ENCODE data around the gene C14orf39.

C14orf39 gene

GRCh38 chr14:60485598-60486251, at the start of gene C14orf39:
C14orf39 (minus strand) TSS chr14:60486063; CDS start chr14:60485078, 985 bp downstream.
- DNase-seq (ENCODE audit: low read depth), result no peak

DNA sequence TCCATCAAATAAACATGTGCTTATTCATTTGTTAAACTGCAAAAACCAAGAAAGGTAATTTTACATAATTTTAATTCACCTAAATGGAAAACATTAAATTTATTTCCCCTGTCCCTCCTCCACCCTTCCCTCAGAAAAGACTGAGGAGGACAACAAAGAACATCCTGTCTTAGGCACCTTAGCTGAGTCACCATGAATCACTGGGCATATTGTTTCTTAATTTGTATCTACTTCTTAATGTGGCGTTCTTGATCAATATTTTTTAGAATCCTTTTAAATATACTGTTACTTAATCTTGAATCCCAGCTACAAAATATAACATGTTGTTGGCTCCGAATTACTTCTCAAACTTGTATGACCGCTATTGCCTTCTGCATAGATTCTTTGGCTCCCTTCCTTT, 46.6 kb upstream of the C14orf39 start:
- DNase-seq (ENCODE audit: low read depth), result no peak

GRCh38 chr14:60515511-60516289, 29.8 kb upstream of the C14orf39 start:
- DNase-seq (ENCODE audit: low read depth), result no peak

GRCh38 chr14:60514741-60515491, 29.1 kb upstream of the C14orf39 start:
- DNase-seq (ENCODE audit: low read depth), result no peak

DNA sequence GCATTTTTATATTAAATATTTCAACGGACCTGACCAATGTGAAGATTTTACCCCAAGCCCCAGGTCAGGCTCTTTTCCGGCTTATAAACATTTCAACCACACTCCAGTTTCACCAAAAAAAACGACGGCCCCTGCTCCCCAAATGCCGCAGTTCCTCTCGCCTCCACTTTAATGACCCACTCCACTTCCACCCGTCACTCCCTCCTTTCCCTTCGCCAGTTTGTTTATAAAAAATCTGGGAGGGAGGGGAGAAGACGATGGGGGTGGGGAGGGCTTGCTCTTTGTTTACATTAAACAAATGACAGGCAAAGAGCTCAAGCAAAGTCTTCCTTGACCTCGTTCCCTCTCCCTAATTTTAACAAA, 28.5 kb upstream of the C14orf39 start:
- DNase-seq (ENCODE audit: low read depth), result no peak

GRCh38 chr14:60512973-60513571, 27.2 kb upstream of the C14orf39 start:
- no peak for DNase-seq (ENCODE audit: low read depth)

- DNase-seq (ENCODE audit: low read depth), result no peak
Measured at GRCh38 chr14:60512126-60512525, 26.3 kb upstream of the C14orf39 start.

DNA sequence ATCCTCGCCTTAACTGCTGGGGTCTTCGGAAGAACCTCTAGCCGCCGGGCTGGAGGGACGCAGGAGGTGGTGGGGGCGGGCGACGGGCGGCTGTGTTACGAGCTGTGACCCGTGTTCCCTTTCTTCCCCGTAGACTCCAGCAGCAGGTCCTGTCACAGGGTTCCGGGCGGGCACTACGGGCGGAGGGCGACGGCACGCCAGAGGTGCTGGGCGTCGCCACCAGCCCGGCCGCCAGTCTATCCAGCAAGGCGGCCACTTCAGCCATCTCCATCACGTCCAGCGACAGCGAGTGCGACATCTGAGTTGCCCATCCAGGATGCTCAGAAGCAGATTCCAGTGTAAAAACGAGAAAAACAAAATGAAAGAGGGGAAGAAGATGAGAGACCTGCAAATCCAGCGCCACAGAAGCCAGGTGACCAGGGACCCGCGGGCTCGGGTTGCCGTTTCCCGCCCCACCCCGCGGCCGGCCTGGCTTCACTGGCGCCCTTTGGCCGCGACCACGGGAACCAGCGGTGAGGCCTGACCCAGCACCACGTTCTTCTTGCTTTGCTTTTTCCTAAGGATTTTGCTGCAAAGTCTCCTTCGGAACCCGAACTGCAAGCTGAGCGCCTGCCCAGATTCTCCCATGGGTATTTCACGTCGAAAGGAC, 25.2 kb upstream of the C14orf39 start:
- DNase-seq (ENCODE audit: low read depth), result no peak

DNA sequence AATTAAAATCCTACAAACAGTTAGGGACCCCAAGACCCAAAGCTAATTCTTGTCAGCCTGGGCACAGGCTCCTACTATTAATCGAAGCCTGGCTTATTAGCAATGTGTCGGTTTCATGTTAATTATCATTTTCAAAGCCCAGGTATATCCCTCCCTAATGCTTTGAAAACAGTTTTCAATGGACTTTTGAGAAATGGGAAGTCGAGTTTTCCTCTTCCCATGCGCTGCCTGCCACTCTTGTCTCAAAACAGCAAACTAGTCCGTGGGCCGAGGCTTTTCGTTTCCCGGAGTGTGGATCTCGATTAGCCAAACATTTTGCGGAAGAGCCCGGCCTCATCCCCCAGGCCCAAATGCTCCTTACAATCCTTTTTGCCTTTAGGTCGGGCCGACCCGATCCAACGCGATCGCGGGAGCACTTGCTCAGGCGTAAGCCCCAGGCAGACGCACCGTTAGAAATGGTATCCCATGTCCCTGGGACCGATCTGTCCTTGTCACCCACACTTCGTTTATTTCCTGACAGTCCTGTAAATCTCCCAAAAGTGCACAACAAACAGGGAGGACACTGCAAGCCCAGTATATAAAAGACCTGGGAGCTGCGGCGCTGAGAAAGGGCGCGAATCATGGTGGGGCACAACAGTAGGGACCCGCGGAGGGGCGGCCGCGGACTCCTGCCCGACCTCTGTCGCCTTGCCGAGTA, 24.5 kb upstream of the C14orf39 start:
- no peak for DNase-seq (ENCODE audit: low read depth)

DNA sequence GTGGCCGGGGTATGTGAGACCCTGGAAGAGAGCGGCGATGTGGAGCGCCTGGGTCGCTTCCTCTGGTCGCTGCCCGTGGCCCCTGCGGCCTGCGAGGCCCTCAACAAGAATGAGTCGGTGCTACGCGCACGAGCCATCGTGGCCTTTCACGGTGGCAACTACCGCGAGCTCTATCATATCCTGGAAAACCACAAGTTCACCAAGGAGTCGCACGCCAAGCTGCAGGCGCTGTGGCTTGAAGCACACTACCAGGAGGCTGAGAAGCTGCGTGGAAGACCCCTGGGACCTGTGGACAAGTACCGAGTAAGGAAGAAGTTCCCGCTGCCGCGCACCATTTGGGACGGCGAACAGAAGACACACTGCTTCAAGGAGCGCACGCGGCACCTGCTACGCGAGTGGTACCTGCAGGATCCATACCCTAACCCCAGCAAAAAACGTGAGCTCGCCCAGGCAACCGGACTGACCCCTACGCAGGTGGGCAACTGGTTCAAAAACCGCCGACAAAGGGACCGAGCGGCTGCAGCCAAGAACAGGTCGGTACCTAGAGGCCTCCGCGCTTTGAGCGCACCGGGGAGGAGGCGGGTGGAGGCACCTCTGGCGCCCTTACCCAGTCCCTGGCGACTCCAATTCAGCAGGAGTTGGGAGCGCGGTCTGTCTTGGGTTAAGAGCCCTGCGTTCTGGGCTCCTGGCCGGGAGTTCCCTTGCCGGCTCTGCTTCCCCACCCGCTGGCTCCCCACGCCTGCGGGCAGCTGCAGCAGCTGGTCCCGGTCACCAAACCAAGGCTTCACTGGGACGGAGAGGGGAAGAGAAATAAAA, 23.8 kb upstream of the C14orf39 start:
- DNase-seq (ENCODE audit: low read depth), result no peak

GRCh38 chr14:60508707-60509437, 23.0 kb upstream of the C14orf39 start, which contains the start of gene SIX6:
SIX6 (plus strand) TSS chr14:60509146; CDS start chr14:60509399, 253 bp downstream.
- DNase-seq (ENCODE audit: low read depth), result no peak

DNA sequence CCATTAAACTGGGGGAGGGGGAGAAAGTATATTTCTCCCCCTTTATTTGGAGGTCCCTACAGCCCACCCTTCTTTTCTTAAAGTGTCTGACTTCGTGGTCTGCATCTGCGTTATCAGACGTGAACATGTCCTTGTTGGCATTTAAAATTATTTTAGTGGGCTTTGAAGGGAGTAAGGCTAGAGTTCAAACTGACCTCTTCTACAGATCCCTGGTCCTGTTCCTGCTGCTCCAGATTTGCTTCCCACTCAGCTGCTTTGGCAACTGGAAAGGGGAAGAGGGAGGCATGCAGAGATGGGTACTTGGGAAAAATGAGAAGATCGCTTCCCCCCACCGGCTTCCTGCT, 22.5 kb upstream of the C14orf39 start:
- DNase-seq (ENCODE audit: low read depth), result no peak

GRCh38 chr14:60506985-60507829, 21.3 kb upstream of the C14orf39 start:
- no peak for DNase-seq (ENCODE audit: low read depth)

- DNase-seq (ENCODE audit: low read depth), result no peak
Measured at GRCh38 chr14:60506462-60506984, 20.7 kb upstream of the C14orf39 start.

- DNase-seq (ENCODE audit: low read depth), result no peak
Measured at GRCh38 chr14:60506010-60506409, 20.1 kb upstream of the C14orf39 start.

DNA sequence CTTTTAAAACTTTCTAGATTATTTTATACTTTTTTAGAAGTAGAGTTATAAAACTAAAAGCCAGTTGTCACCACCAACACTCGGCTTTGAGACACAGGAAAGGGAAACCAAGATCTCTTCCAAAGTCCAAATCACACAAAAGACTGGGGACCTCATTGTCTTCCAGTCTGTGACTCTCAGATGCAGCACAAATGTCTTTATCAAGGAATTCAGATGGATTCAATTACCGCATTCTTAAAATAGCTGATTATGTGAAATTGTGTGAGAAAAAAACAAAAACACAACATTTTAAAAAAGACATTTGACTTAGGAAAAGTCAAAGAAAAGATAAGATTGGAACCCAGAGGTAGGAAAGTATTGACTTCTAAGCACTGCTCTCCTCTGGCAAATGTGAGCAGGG, 19.6 kb upstream of the C14orf39 start:
- no peak for DNase-seq (ENCODE audit: low read depth)

DNA sequence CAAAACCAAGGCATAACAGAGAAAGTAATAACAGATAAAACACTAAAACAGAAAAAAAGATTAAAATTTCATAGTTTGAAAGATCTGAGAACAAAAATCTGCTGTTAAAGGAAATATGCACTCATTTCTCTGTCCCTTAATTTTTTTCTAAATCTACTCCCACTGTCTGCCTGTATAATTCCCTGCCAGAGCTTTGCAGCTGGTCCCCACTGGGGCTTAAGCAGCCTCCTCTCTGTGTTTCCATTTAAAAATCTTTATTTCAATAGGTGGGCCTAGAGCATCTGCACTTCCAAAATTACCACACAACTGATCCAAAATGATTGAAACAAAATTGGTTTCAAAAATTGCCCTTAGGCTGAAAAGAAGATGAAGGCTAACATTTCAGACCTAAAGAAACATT, 16.7 kb upstream of the C14orf39 start:
- DNase-seq (ENCODE audit: low read depth), result no peak

DNA sequence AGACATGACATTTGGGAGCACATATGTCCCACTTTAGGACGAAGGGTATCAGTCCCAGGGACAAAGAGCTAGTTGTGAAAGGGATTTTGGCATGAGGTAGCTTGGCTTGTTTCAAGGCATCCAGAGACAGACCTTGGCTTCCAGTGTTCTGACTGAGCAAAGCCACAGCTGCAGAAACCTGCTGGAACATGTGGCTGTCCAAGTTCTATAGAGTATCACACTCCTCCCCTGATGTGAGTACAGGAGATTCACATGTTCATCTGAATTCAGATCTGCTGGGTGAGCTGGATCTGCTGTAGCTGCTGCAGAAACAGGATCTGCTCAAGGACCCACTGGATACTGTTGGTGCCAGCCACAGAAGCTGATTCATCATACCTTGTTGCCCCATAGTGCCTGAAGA, 10.1 kb upstream of the C14orf39 start:
- DNase-seq (ENCODE audit: low read depth), result no peak

- no peak for DNase-seq (ENCODE audit: low read depth)
Measured at GRCh38 chr14:60490270-60490669, 4.4 kb upstream of the C14orf39 start.
